ENCODE measurements around the gene SMO.
"Not testable (repeated sequence)": the region's sequence is repeated elsewhere in the genome, so short reads cannot be mapped to it uniquely, and the experiment has no call there.

SMO gene

GRCh38 chr7:129218514-129219062, 30.2 kb downstream of the SMO start:
- Histone ChIP-seq H3K4me3 (no peak overlapping the region), H3K27ac (no peak overlapping the region)
- TF ChIP-seq CTCF (IDR thresholded peaks at IDR 0.05): peak; percentile 72
- DNase-seq (ENCODE audit: low spot score): no peak

- DNase-seq (ENCODE audit: low spot score); H3K27ac ChIP-seq; H3K4me3 ChIP-seq: not testable (repeated sequence)
Measured at GRCh38 chr7:129219166-129219565, 30.7 kb downstream of the SMO start.

- TF ChIP-seq CTCF (IDR thresholded peaks at IDR 0.05): no peak
- Histone ChIP-seq H3K27ac (no peak overlapping the region), H3K4me3 (no peak overlapping the region)
- no peak for DNase-seq (ENCODE audit: low spot score)
Measured at GRCh38 chr7:129222064-129222463, 33.6 kb downstream of the SMO start.

- peak; percentile 98 for DNase-seq (ENCODE audit: low spot score)
- no peak for TF ChIP-seq CTCF (IDR thresholded peaks at IDR 0.05)
Measured at GRCh38 chr7:129224251-129225205, 36.1 kb downstream of the SMO start, which contains the start of gene AHCYL2. TSS of gene AHCYL2 (plus strand) at chr7:129225030.

GRCh38 chr7:129225206-129225930, 36.9 kb downstream of the SMO start:
- peak overlapping the region; percentile 87 to 96 for H3K27ac ChIP-seq
- TF ChIP-seq CTCF (IDR thresholded peaks at IDR 0.05): no peak
- peak; percentile 82 for DNase-seq (ENCODE audit: low spot score)
- H3K4me3 ChIP-seq: peak overlapping the region; percentile 89

More at GRCh38 chr7:129224251-129225205, 36.1 kb downstream of the SMO start, which contains the start of gene AHCYL2:
- H3K4me3 ChIP-seq: peak within 1 kb of the TSS; percentile 89
- peak within 1 kb of the TSS; percentile 87 to 96 for H3K27ac ChIP-seq

GRCh38 chr7:129225931-129226572, 37.6 kb downstream of the SMO start:
- H3K27ac ChIP-seq: no peak overlapping the region
- H3K4me3 ChIP-seq: peak overlapping the region; percentile 89
- DNase-seq (ENCODE audit: low spot score): no peak
- no peak for TF ChIP-seq CTCF (IDR thresholded peaks at IDR 0.05)
